Stomach smooth muscle (tissue), 2 donors: ENCODE measurements around the gene OR1I1.

Experiments used
- H3K27ac ChIP-seq: one replicate; pipeline ENCODE4 v1.7.0; 2013; ENCODE audit warnings: mild to moderate bottlenecking, low read length, inconsistent platforms
- H3K27me3 ChIP-seq, 2 donors: one replicate each; pipeline ENCODE4 v1.7.0; 2013; ENCODE audit warnings: low read length in 2 of 2; ENCODE audit not compliant: insufficient read depth in 2 of 2, control insufficient read depth in 1 of 2
- H3K36me3 ChIP-seq, 2 donors: one replicate each; pipeline ENCODE4 v1.7.0; 2013; ENCODE audit warnings: low read length in 2 of 2; ENCODE audit not compliant: control insufficient read depth in 2 of 2, insufficient read depth in 2 of 2
- H3K4me1 ChIP-seq: one replicate; pipeline ENCODE4 v1.7.0; 2013; ENCODE audit warnings: low read length; ENCODE audit not compliant: control insufficient read depth, insufficient read depth
- H3K4me3 ChIP-seq, 2 donors: one replicate each; pipeline ENCODE4 v1.7.0; 2013; ENCODE audit warnings: low read length in 2 of 2
- H3K9ac ChIP-seq, 2 donors: one replicate each; pipeline ENCODE4 v1.7.0; 2013; ENCODE audit warnings: low read length in 2 of 2, mild to moderate bottlenecking in 1 of 2
- H3K9me3 ChIP-seq, 2 donors: one replicate each; pipeline ENCODE4 v1.7.0; 2013; ENCODE audit warnings: low read length in 2 of 2; ENCODE audit not compliant: control insufficient read depth in 2 of 2
- donor health status: healthy.
- donor health status: Pancreatic carcinoma.

The OR1I1 gene

DNA sequence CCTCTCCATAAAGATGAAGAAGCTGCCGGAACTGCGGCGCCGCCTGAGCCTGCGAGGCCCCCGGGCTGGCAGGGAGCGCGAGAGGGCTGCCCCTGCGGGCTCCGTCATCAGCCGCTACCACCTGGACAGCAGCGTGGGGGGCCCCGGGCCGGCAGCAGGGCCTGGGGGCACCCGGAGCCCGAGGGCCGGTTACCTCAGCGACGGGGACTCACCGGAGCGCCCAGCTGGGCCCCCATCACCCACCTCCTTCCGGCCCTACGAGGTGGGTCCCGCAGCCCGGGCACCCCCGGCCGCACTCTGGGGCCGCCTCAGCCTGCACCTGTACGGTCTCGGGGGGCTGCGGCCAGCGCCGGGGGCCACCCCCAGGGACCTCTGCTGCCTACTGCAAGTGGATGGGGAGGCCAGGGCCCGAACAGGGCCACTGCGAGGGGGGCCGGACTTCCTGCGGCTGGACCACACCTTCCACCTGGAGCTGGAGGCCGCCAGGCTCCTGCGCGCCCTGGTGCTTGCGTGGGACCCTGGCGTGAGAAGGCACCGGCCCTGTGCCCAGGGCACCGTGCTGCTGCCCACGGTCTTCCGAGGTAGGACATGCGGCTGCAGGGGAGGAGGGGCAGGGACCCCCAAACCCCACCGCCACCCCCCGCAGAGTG lies 27.9 kb downstream of the OR1I1 start:
- peaks cover 16 to 32% of the 10 kb centered on the region in 2 donors for H3K36me3 ChIP-seq
- H3K9me3 ChIP-seq, result peaks cover 0 to under 1% of the 10 kb centered on the region in 2 donors
- H3K9ac ChIP-seq, result no peak overlapping the region
- H3K4me3 ChIP-seq, result no peak overlapping the region
- H3K27ac ChIP-seq, result no peak overlapping the region
- no peaks in the 10 kb centered on the region for H3K27me3 ChIP-seq
- H3K4me1 ChIP-seq, result peaks cover 23% of the 10 kb centered on the region

DNA sequence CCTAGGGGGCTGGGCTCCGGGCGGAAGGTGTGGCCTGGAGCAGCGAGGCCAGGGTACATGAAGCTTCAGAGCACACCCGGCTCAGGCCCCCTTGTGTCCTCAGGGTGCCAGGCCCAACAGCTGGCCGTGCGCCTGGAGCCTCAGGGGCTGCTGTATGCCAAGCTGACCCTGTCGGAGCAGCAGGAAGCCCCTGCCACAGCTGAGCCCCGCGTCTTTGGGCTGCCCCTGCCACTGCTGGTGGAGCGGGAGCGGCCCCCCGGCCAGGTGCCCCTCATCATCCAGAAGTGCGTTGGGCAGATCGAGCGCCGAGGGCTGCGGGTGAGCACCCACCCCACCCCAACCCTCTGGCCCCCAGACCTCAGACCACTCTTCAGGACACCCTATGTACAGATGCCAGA lies 28.4 kb downstream of the OR1I1 start:
- peaks cover 28% of the 10 kb centered on the region for H3K4me1 ChIP-seq
- no peaks in the 10 kb centered on the region for H3K27me3 ChIP-seq
- H3K36me3 ChIP-seq, result peaks cover 16 to 33% of the 10 kb centered on the region in 2 donors
- H3K27ac ChIP-seq, result no peak overlapping the region
- no peak overlapping the region for H3K9ac ChIP-seq
- H3K9me3 ChIP-seq, result no peaks in the 10 kb centered on the region
- no peak overlapping the region for H3K4me3 ChIP-seq

DNA sequence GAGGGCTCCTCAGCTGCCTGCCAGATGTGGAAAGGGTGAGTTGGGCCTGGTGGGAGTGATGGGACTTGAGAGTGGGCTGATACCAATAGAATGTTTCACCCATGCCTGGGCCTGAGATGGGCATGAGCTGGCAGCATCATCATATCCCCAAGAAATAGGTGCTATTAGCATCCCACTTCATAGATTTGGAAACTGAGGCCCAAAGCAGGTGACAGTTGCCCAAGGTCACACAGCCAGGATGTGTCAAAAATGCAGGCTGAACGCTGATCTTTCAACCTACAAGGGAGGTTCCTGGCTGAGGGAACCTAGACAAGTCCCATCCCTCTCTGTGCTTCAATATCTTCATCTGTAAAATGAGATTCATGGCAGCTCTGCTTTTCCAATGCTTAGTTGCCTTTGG lies 29.7 kb downstream of the OR1I1 start:
- H3K36me3 ChIP-seq, result peaks cover 30 to 45% of the 10 kb centered on the region in 2 donors

DNA sequence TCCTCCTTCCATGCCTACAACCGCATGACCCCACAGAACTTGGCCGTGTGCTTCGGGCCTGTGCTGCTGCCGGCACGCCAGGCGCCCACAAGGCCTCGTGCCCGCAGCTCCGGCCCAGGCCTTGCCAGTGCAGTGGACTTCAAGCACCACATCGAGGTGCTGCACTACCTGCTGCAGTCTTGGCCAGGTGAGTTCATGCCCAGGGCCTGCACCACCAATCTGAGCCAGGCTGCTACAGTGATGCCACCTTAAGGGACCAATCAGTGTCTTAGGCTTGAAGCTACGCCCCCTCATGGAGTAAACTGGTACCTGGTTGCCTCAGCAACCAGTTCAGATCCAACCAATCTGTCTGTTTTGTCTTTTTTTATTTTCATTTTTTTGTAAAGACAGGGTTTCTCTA lies 30.4 kb downstream of the OR1I1 start:
- H3K27me3 ChIP-seq, result no peaks in the 10 kb centered on the region
- H3K27ac ChIP-seq, result no peak overlapping the region
- peaks cover 28% of the 10 kb centered on the region for H3K4me1 ChIP-seq
- peaks cover 35 to 51% of the 10 kb centered on the region in 2 donors for H3K36me3 ChIP-seq
- H3K9ac ChIP-seq, result no peak overlapping the region
- no peaks in the 10 kb centered on the region for H3K9me3 ChIP-seq
- no peak overlapping the region for H3K4me3 ChIP-seq

More for the DNA sequence above, 29.7 kb downstream of the OR1I1 start:
- Histone ChIP-seq H3K27ac (no peak overlapping the region), H3K27me3 (no peaks in the 10 kb centered on the region), H3K4me3 (no peak overlapping the region), H3K9me3 (no peaks in the 10 kb centered on the region), H3K9ac (no peak overlapping the region), H3K4me1 (peaks cover 30% of the 10 kb centered on the region)

DNA sequence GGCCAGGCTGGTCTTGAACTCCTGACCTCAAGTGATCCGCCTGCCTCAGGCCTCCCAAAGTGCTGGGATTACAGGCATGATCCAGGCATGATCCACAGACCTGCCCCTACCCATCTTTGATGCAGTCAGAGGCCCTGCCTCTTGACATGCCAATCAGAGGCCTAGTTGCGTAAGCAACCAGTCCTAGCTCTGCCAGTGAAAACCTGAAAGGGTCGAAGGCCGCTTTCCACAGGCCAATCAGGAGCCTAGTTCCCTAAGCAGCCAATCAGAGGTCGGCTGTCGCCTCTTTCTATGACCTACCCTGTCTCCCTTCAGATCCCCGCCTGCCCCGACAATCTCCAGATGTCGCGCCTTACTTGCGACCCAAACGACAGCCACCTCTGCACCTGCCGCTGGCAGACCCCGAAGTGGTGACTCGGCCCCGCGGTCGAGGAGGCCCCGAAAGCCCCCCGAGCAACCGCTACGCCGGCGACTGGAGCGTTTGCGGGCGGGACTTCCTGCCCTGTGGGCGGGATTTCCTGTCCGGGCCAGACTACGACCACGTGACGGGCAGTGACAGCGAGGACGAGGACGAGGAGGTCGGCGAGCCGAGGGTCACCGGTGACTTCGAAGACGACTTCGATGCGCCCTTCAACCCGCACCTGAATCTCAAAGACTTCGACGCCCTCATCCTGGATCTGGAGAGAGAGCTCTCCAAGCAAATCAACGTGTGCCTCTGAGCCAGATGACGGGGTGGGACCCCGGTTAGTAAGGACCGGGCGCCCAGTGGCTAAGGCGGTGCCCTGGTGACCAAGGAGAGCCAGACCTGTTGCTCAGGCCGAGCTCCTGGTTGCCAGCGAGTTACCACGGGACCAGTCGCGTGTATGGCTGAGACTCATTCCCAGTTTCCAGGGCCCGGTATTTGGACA lies 31.5 kb downstream of the OR1I1 start:
- peaks cover 45 to 62% of the 10 kb centered on the region in 2 donors for H3K36me3 ChIP-seq

DNA sequence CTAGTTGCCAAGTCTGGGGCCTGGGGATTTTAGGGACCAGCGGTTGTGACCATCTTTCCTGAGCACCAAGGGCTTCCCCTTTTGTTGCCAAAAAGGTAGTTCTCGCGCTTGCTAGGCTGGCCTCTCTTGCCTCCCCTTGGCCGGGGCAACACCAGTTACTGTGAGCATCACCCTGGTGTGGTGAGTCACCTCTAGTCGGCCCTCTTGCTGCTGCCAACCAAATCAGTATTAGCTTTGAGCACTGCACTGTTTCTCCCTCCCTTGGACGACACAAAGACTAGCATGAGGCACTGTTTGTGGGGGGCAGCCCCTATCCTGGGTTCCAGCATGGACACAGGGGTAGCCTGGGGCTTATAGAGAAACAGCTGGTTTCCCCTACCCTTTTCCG lies 32.1 kb downstream of the OR1I1 start:
- Histone ChIP-seq H3K9ac (no peak overlapping the region), H3K4me1 (peaks cover 17% of the 10 kb centered on the region), H3K36me3 (peaks cover 51 to 69% of the 10 kb centered on the region in 2 donors), H3K9me3 (no peaks in the 10 kb centered on the region), H3K27ac (peak overlapping the region; percentile 74), H3K27me3 (no peaks in the 10 kb centered on the region), H3K4me3 (no peak overlapping the region)

More for the DNA sequence above, 31.5 kb downstream of the OR1I1 start:
- no peak overlapping the region for H3K9ac ChIP-seq
- peak overlapping the region; percentile 74 for H3K27ac ChIP-seq
- no peaks in the 10 kb centered on the region for H3K27me3 ChIP-seq
- H3K4me3 ChIP-seq, result no peak overlapping the region
- H3K4me1 ChIP-seq, result peaks cover 20% of the 10 kb centered on the region
- no peaks in the 10 kb centered on the region for H3K9me3 ChIP-seq

DNA sequence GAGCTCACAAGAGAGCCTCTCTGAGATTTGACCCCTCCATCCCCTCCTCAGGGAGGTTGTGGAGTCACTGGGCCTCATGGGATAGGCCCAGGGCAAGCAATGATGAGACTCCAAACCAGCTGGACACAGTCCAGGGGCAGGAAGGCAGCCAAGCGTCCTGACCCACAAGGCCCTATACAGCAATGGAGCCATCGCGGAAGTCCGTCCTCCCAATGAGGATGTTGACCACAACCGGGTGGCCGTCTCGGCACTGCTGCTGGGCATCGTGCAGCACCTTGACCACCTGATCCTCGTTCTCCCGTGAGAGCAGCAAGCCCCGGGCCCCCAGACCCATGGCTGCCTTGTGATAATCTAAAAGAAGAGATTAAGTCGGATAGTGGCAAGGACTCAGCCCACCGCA lies 33.1 kb downstream of the OR1I1 start:
- Histone ChIP-seq H3K36me3 (peaks cover 58 to 73% of the 10 kb centered on the region in 2 donors), H3K9ac (peak overlapping the region in 1 of 2 donors; percentile 2), H3K9me3 (no peaks in the 10 kb centered on the region), H3K27ac (peak overlapping the region; percentile 74), H3K4me3 (no peak overlapping the region), H3K27me3 (no peaks in the 10 kb centered on the region), H3K4me1 (peaks cover 17% of the 10 kb centered on the region)

DNA sequence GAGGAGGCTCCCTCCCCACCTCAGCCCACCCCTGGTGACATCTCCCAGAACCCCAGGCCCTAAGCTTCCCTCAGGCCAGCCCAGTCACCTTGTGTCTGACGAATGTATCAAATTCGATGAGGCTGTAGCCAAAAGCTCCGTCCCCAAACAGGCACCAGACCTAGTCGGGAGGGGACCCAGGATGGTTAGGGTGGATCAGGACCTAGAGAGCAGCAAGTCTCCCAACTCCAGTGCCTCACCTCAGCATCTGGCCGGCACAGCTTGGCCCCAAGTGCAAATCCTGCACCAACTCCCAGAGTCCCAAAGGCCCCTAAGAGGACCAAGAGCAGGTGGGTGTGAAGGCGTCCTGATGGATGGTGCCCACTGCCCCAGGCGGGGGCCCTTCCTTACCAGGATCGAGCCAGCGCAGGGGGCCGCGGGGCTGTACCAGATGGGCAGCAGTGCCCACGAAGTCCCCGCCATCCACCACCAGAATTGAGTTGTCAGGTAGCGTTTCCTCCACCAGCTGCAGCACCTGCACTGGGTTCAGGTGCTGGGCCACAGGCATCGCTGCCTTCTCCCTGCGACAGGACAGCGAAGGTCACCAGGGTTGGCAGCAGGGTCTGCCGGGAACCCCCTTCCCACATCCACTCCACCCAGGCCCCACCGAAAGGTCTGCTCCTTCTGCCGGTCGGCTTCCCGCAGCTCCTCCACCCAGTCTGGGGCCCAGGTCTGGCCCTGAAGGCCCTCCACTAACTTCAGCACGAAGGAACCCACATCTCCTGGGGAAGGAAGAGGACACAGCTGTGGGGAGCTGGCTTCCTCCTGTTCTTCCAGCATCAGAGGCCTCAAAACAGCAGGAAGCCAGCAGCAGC lies 34.0 kb downstream of the OR1I1 start:
- Histone ChIP-seq H3K4me1 (peaks cover 17% of the 10 kb centered on the region), H3K36me3 (peaks cover 67 to 80% of the 10 kb centered on the region in 2 donors), H3K9me3 (no peaks in the 10 kb centered on the region), H3K27me3 (no peaks in the 10 kb centered on the region), H3K9ac (no peak overlapping the region), H3K4me3 (no peak overlapping the region), H3K27ac (peak overlapping the region; percentile 74)

DNA sequence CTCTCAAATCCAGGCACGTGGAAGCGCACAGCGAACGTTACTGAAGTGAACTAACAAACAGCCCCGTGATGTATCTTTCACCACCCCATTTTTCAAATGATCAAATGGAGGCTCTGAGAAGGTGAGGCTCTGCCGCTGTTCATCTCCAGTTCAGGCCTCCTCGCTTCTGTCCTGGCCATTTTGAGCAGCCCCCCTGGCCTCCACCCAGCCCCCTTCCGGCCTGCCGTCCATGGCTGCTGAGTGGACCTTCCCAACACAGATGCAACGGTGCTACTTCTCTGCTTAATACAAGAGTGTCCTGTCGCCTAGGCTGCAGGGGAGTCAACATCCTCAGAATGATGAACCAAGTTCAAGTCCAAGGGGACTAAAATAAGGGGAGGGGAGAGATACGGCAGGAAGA lies 34.8 kb downstream of the OR1I1 start:
- Histone ChIP-seq H3K27ac (peak overlapping the region; percentile 24), H3K4me1 (peaks cover 17% of the 10 kb centered on the region), H3K36me3 (peaks cover 65 to 77% of the 10 kb centered on the region in 2 donors), H3K9ac (no peak overlapping the region), H3K27me3 (no peaks in the 10 kb centered on the region), H3K4me3 (no peak overlapping the region), H3K9me3 (no peaks in the 10 kb centered on the region)

DNA sequence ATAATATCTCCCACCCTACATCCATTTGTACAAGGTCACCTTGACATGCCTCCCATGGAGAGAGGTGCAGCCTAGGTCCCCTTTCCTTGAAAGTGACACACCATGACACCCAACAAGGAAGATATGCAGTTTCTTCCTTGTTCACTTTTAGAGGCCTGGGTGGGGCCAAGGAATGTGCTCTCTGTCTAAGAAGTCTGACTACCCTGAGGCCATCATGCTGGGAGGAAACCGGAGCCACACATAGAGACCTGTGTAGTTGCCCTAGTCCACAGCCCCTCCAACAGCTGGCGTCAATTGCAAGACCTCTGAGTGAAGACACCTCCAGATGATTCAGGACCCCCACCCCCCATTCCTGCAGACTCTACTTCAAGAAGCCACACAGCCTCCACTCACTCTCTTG lies 36.2 kb downstream of the OR1I1 start:
- H3K9ac ChIP-seq, result no peak overlapping the region
- no peaks in the 10 kb centered on the region for H3K9me3 ChIP-seq
- peaks cover 26% of the 10 kb centered on the region for H3K4me1 ChIP-seq
- no peak overlapping the region for H3K27ac ChIP-seq
- H3K27me3 ChIP-seq, result no peaks in the 10 kb centered on the region
- H3K36me3 ChIP-seq, result peaks cover 69 to 78% of the 10 kb centered on the region in 2 donors
- no peak overlapping the region for H3K4me3 ChIP-seq
